Esophagus squamous epithelium (tissue), 5 donors: ENCODE measurements around the gene EFNB2. TPM values are rescaled to one million over a fixed set of nuclear protein-coding genes. Genes with fewer than 3 reads are reported as not detected.

Source experiments
- DNase-seq: peaks from one replicate; lab custom pipeline; 2025; lab: John Stamatoyannopoulos, UW
- H3K27ac ChIP-seq, 4 donors: fragments of 200-600 bp; sonication (generic); one replicate each; pipeline ENCODE4 v1.5.1; 2016 to 2019; ENCODE audit warnings: mild to moderate bottlenecking in 1 of 4
- H3K27me3 ChIP-seq, 4 donors: fragments of 200-600 bp; sonication (generic); 1 replicate in 3 of 4; 2 replicates in 1 of 4; pipeline versions ENCODE4 v1.5.1 to v1.6.0; 2017 to 2021; ENCODE audit warnings: antibody characterized with exemption in 1 of 4
- H3K36me3 ChIP-seq, 3 donors: fragments of 200-600 bp; sonication (generic); one replicate each; pipeline ENCODE4 v1.5.1; 2016 to 2019
- H3K4me1 ChIP-seq, 3 donors: fragments of 200-600 bp; sonication (generic); one replicate each; pipeline ENCODE4 v1.5.1; 2017 to 2019
- H3K4me3 ChIP-seq, 4 donors: fragments of 200-600 bp; sonication (generic); 1 replicate in 3 of 4; 2 replicates in 1 of 4; pipeline ENCODE4 v1.5.1; 2016 to 2019; ENCODE audit warnings: mild to moderate bottlenecking in 2 of 4, moderate library complexity in 1 of 4
- H3K9me3 ChIP-seq, 3 donors: fragments of 200-600 bp; sonication (generic); one replicate each; pipeline ENCODE4 v1.5.1; 2016 to 2019
- POLR2A ChIP-seq, 4 donors: fragments of 450-650 bp; IDR thresholded peaks; one replicate each; pipeline ENCODE4 v1.6.1; 2017; ENCODE audit warnings: antibody characterized with exemption in 4 of 4, mild to moderate bottlenecking in 4 of 4, moderate library complexity in 3 of 4
- WGBS, 2 donors: methylation state at CpG; one replicate each; pipeline ENCODE4 v1.1.5; 2018; 5-methylcytosine and 5-hydroxymethylcytosine counted together
- intact Hi-C: fragments of 100-400 bp; cut with DNase I; formaldehyde crosslinking; loops from one replicate; pipeline ENCODE4 v1.15.0; 2022
- total RNA-seq, 4 donors: library from RNA; depleted of rRNA; stranded (reverse); fragments of >200 nt; gene quantifications; one replicate each; pipeline ENCODE4 v1.1.0, GENCODE V29; 2016
- TF ChIP-seq, protein P1 (sequence below), 6 experiments: fragments of 450-650 bp in 4 of 6; fragments of 200-600 bp in 2 of 6; sonication (generic) in 2 of 6; IDR thresholded peaks; one replicate each; pipeline ENCODE4 v1.5.1; 2016 to 2019; ENCODE audit warnings: antibody characterized with exemption in 6 of 6, mild to moderate bottlenecking in 4 of 6, moderate library complexity in 4 of 6
- donor health status: DM: yes; HTN: yes; CAD: no.

EFNB2 gene
- total RNA-seq, 4 donors from 2014 or later = 14.9 to 29.1 (median 15.8) TPM

GRCh38 chr13:106521095-106521799 lies 14.2 kb downstream of the EFNB2 start:
- WGBS, 2 donors = 32 to 40% methylated on average over 5 of the region's 5 CpGs
- Histone ChIP-seq H3K4me3 (no peak overlapping the region), H3K4me1 (peaks cover 12 to 85% (median 29%) of the 10 kb centered on the region in 3 donors), H3K36me3 (no peaks in the 10 kb centered on the region), H3K9me3 (no peaks in the 10 kb centered on the region), H3K27ac (peak overlapping the region in 3 of 4 donors; percentile 60 to 77 (median 66)), H3K27me3 (no peaks in the 10 kb centered on the region)
- intact Hi-C loops = no loop called here
- no peak for DNase-seq
- TF ChIP-seq, protein P1, sequence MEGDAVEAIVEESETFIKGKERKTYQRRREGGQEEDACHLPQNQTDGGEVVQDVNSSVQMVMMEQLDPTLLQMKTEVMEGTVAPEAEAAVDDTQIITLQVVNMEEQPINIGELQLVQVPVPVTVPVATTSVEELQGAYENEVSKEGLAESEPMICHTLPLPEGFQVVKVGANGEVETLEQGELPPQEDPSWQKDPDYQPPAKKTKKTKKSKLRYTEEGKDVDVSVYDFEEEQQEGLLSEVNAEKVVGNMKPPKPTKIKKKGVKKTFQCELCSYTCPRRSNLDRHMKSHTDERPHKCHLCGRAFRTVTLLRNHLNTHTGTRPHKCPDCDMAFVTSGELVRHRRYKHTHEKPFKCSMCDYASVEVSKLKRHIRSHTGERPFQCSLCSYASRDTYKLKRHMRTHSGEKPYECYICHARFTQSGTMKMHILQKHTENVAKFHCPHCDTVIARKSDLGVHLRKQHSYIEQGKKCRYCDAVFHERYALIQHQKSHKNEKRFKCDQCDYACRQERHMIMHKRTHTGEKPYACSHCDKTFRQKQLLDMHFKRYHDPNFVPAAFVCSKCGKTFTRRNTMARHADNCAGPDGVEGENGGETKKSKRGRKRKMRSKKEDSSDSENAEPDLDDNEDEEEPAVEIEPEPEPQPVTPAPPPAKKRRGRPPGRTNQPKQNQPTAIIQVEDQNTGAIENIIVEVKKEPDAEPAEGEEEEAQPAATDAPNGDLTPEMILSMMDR (IDR thresholded peaks at IDR 0.05) = no peak

DNA sequence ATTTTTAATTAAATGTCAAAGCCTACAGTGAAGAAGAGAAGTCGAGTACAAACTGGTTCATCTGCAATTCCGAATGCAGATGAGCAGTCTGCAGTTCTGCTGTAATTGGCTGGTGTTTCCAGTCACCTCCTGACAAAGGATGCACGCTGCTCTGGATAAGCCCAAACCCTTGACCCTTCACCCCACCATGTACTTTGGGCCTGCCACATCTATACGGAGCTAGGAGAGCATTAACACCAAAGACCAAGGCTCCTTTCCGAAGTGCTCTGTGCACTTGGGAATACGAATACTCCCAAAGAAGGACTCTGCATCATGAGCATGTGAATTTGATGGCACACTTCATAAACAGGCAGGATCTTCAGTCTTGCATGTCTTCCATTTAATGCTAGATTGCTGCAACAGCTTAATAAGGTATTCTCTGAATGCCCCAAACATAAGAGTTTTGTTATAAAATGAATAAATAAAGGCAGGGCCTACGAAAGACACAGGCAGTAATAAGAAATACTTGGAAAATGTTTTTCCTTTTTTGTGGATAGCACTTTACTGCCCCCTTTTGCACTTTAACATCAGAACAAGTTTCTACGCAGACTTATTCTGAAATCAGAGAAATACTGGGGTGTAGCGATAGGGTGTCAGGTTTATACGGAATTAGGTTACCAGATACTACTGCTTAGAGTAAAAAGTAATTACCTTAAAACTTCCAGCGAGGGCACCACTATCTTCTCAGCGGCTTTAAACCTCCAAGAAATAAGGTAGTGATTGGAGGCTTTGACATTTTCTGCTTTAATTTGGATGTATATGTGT lies 15.0 kb downstream of the EFNB2 start:
- 53 to 64% methylated on average over 12 of the region's 12 CpGs for WGBS, 2 donors
- no peak overlapping the region for H3K4me3 ChIP-seq
- peaks cover 12 to 77% (median 24%) of the 10 kb centered on the region in 3 donors for H3K4me1 ChIP-seq
- H3K27me3 ChIP-seq = no peaks in the 10 kb centered on the region
- H3K27ac ChIP-seq = peak overlapping the region in 3 of 4 donors; percentile 0 to 77 (median 66)
- H3K36me3 ChIP-seq = no peaks in the 10 kb centered on the region
- TF ChIP-seq, protein P1 (IDR thresholded peaks at IDR 0.05) = peak in 2 of 6 experiments; percentile 26 to 28
- TF ChIP-seq POLR2A (IDR thresholded peaks at IDR 0.05) = no peak
- no peak for DNase-seq
- intact Hi-C loops = no loop called here
- H3K9me3 ChIP-seq = no peaks in the 10 kb centered on the region

GRCh38 chr13:106518512-106518911 lies 16.9 kb downstream of the EFNB2 start:
- Histone ChIP-seq H3K4me1 (peaks cover 12 to 69% (median 19%) of the 10 kb centered on the region in 3 donors), H3K4me3 (no peak overlapping the region), H3K27me3 (no peaks in the 10 kb centered on the region), H3K36me3 (no peaks in the 10 kb centered on the region), H3K9me3 (no peaks in the 10 kb centered on the region), H3K27ac (no peak overlapping the region)
- TF ChIP-seq POLR2A (IDR thresholded peaks at IDR 0.05) = no peak
- TF ChIP-seq, protein P1 (IDR thresholded peaks at IDR 0.05) = no peak
- no peak for DNase-seq
- intact Hi-C loops = no loop called here
- WGBS, 2 donors = 81 to 93% methylated on average over 10 to 11 of the region's 11 CpGs

DNA sequence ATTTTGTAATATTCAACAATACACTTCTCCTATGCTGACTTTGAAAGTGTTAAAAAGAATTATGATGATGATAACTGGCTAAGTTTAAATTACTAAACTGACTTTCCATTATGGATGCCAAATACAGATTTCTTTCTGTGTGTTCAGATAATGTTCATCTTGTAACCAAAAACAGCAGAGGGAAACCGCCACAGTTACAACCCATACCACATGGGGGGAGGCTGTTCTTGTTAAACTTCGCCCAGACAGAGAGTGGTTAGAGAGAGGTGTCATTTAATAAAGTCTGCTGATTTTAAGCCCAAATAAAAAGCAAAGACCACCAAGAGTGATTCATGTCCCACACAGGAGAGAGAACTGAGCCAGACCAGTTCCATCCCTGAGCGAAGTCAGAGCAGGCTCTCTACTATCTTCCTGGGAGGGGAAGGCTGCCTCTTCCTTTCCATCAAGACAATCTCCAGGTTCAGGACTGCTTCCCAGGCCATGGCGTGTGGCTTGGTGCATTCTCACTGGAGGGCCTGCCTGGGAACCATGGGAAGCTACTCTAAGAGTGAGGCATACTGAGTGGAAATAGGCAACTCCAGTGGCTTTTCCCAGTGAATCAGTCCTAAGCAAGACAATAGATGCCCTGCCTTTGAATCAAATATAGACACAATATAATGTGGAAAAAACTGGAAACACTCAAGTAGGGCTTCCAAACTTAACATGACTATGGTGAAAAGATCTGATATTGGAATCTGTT lies 18.2 kb downstream of the EFNB2 start:
- H3K9me3 ChIP-seq = no peaks in the 10 kb centered on the region

More for the DNA sequence above, 18.2 kb downstream of the EFNB2 start:
- Histone ChIP-seq H3K36me3 (no peaks in the 10 kb centered on the region), H3K27ac (no peak overlapping the region), H3K27me3 (no peaks in the 10 kb centered on the region), H3K4me1 (peaks cover 5 to 66% (median 8%) of the 10 kb centered on the region in 3 donors), H3K4me3 (no peak overlapping the region)
- WGBS, 2 donors = 94 to 95% methylated on average over 2 to 4 of the region's 4 CpGs
- DNase-seq = no peak
- intact Hi-C loops = no loop called here
- TF ChIP-seq, protein P1 (IDR thresholded peaks at IDR 0.05) = no peak
- TF ChIP-seq POLR2A (IDR thresholded peaks at IDR 0.05) = no peak
